ENCODE data around the gene ADGRF5. TPM values are rescaled to one million over a fixed set of nuclear protein-coding genes. Genes with fewer than 3 reads are reported as not detected.

ADGRF5 gene
- total and polyA plus RNA-seq, 12 donors: 13.3 to 98.5 (median 39.3) TPM

GRCh38 chr6:46808806-46809205, 112.9 kb downstream of the ADGRF5 start:
- Histone ChIP-seq H3K36me3 (replicated peaks in 1 of 2) (no peaks in the 10 kb centered on the region), H3K27me3 (no peaks in the 10 kb centered on the region), H3K9me3 (replicated peaks in 1 of 3) (no peaks in the 10 kb centered on the region), H3K27ac (no peak overlapping the region), H3K4me3 (no peak overlapping the region), H3K4me1 (replicated peaks in 1 of 2) (no peaks in the 10 kb centered on the region)
- intact Hi-C loops (cut with DNase I): no loop called here
- 43 to 49% (median 47%) methylated on average over 1 of the region's 1 CpG for WGBS, 4 donors
- no peak for DNase-seq
- no peak for TF ChIP-seq POLR2A (IDR thresholded peaks at IDR 0.05)
- TF ChIP-seq, protein P1, sequence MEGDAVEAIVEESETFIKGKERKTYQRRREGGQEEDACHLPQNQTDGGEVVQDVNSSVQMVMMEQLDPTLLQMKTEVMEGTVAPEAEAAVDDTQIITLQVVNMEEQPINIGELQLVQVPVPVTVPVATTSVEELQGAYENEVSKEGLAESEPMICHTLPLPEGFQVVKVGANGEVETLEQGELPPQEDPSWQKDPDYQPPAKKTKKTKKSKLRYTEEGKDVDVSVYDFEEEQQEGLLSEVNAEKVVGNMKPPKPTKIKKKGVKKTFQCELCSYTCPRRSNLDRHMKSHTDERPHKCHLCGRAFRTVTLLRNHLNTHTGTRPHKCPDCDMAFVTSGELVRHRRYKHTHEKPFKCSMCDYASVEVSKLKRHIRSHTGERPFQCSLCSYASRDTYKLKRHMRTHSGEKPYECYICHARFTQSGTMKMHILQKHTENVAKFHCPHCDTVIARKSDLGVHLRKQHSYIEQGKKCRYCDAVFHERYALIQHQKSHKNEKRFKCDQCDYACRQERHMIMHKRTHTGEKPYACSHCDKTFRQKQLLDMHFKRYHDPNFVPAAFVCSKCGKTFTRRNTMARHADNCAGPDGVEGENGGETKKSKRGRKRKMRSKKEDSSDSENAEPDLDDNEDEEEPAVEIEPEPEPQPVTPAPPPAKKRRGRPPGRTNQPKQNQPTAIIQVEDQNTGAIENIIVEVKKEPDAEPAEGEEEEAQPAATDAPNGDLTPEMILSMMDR (IDR thresholded peaks at IDR 0.05): no peak

Other genes starting within 250 kb of the ADGRF5 start
- 1 to 10 TPM in 1 of 9 donors, under 1 TPM in 8; 0.18 to 1.7 (median 0.50) TPM for gene TDRD6, start 234.1 kb downstream of the ADGRF5 start, total RNA-seq
- 1 to 10 TPM in 2 of 3 donors, under 1 TPM in 1; 0.66 to 1.3 (median 1.3) TPM for gene TDRD6, start 234.1 kb downstream of the ADGRF5 start, polyA plus RNA-seq
- gene PLA2G7, start 186.6 kb downstream of the ADGRF5 start, total RNA-seq: 1 to 10 TPM in 8 of 9 donors, under 1 TPM in 1; 0.91 to 5.5 (median 3.9) TPM
- gene PLA2G7, start 186.6 kb downstream of the ADGRF5 start, polyA plus RNA-seq: 10 to 100 TPM in 1 of 3 donors, 1 to 10 TPM in 2; 2.8 to 25.8 (median 8.9) TPM
- not detected for gene ANKRD66, start 175.0 kb downstream of the ADGRF5 start, total RNA-seq
- not detected for gene ANKRD66, start 175.0 kb downstream of the ADGRF5 start, polyA plus RNA-seq
- not detected for gene MEP1A, start 128.5 kb downstream of the ADGRF5 start, total RNA-seq
- gene MEP1A, start 128.5 kb downstream of the ADGRF5 start, polyA plus RNA-seq: under 1 TPM in 2 of 3 donors, not detected in 1; 0.03 to 0.05 TPM
- under 1 TPM in 3 of 9 donors, not detected in 6; 0.19 to 0.25 (median 0.22) TPM for gene ADGRF1, start 120.4 kb upstream of the ADGRF5 start, total RNA-seq
- gene ADGRF1, start 120.4 kb upstream of the ADGRF5 start, polyA plus RNA-seq: under 1 TPM in 2 of 3 donors, not detected in 1; under 0.01 to 0.24 TPM

Measured in adrenal gland (tissue), 12 donors.